HG03135 (cell line): Measurements from ENCODE around the gene LYST.

Experiments
- ATAC-seq: cut with Tn5 transposase; IDR thresholded peaks from one replicate; pipeline ENCODE4 v1.9.1; 2021; ENCODE audit warnings: mild to moderate bottlenecking, moderate library complexity; ENCODE audit not compliant: unreplicated experiment

Gene LYST

GRCh38 chr1:235888119-235888643 is 21.5 kb upstream of the LYST start:
- peak; percentile 79 for ATAC-seq

DNA sequence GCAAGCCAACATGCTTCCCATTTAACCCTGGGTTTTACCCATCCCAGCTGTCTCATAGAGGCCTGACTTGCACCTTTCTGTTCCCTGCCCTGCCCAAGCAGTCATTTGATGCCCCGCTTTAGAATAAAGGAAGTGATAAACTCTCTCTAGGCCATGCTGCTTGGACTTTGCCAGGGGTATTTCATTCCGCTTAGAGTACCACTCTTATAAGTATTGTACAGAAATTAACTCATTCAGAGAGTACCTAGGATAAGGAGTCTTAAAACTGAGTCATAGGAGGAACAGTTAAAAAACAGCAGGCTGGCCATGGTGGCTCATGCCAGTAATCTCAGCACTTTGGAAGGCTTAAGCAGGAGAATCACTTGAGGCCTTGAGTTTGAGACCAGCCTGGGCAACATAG is 21.0 kb upstream of the LYST start:
- no peak for ATAC-seq

- ATAC-seq = no peak
These were observed 19.1 kb upstream of the LYST start for GRCh38 chr1:235885655-235886262.

- no peak for ATAC-seq
These were observed 16.7 kb upstream of the LYST start for GRCh38 chr1:235883261-235883927.

GRCh38 chr1:235882816-235883215 is 16.1 kb upstream of the LYST start:
- ATAC-seq = no peak

GRCh38 chr1:235881930-235882700 is 15.4 kb upstream of the LYST start:
- ATAC-seq = no peak

DNA sequence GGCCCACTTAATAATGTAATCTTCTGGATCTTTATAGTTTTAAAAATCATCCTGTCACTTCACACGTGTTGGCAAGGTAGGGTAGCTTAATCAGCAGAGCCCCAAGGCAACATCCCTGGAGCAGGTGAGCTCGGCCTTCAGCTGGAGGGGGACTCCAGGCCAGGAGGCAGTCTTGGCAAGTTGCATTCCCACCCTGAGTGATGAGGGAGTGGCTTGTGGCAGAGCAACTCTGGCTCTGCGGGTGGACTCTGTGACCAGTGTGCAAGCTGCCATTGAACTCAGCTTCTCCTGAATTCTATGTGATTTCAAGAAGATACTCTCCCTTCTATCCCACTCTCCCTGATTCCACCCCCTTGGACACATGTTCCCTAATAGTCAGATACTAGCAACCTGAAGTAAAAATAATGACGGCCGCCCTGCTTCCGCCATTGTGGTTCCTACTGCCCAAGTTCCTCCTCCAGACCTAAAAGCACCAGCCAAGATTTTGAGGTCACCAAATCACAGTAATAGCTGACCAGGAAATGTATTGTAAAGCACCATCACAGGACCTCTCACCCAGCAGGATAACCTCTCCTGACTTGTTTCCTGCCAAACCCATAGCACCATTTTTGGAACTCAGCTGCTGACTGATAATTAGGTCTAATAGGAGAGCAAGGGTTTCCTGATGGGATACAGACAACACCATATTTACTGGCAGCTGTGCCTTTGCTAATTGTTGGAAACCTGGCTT is 11.5 kb upstream of the LYST start:
- no peak for ATAC-seq

DNA sequence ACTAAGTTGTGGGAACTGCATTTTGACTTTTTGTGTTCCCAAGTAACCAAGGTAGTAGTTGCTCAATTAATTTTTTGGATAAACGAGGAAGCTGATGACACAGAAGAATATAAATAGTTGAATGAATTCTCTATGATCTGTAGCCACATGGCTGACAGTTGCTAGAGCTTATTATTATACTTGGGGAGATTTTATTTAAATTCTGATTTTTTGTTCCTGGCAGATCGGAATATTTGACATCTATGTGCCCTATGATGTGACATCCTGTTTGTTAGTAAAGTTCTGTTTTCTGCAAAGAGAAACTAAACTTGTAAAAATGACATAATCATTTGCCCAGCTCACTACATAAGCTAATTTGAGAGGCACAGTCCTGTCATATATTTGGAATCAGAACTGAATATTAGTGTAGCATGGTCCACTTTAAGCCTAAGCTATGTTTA is 9.7 kb upstream of the LYST start:
- no peak for ATAC-seq

- no peak for ATAC-seq
These were observed 8.4 kb upstream of the LYST start for GRCh38 chr1:235875036-235875597.

DNA sequence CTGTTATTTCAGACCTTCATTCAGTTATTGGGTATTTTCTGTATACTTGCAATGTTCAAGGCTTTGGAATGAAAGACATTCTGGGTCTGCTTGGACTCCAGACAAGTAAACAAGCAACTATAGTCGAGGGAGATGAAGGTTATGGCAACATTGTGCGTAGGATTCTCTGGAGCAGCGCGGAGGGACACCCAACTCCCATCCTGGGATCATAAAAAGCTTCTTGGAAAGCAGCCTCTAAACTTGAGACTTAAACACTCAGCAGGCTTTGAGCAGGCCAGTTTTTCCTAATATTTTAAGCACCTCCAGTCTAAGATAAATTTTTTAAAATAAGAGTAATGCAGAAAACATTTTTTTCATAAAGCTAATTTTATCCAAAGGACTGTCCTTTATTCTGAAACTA is 7.6 kb upstream of the LYST start:
- no peak for ATAC-seq

GRCh38 chr1:235873571-235873970 is 6.9 kb upstream of the LYST start:
- ATAC-seq = no peak

DNA sequence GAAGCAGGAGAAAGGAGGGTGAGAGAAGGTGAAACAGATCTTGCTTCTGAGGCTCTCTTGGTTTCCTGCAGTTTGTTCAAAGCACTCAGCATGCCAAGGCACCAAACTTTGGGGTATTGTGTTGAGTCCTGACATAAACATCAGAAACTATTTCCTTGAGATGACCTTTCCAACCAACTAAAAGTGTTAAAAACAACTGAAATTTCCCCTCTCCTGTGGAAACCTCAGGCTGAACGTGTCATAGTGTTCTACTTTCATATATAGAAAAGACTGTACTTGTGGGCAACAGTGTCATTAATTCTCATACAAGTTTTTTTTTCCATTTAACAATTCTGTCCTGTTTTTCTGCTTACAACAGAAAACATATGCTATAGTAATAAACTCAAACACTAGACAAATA is 6.3 kb upstream of the LYST start:
- ATAC-seq = no peak

- ATAC-seq = no peak
These were observed 5.6 kb upstream of the LYST start for GRCh38 chr1:235872270-235872669.

GRCh38 chr1:235867903-235868469 is 1.3 kb upstream of the LYST start:
- ATAC-seq = peak; percentile 38

- peak; percentile 73 for ATAC-seq
These were observed 473 bp upstream of the LYST start for GRCh38 chr1:235866913-235867845.

GRCh38 chr1:235865565-235866204 is 1.0 kb downstream of the LYST start:
- ATAC-seq = no peak

- ATAC-seq = no peak
These were observed 1.7 kb downstream of the LYST start for GRCh38 chr1:235864931-235865525.

GRCh38 chr1:235864469-235864868 is 2.2 kb downstream of the LYST start:
- no peak for ATAC-seq

GRCh38 chr1:235863699-235864093 is 3.0 kb downstream of the LYST start:
- ATAC-seq = no peak
